Calu3 (cell line): ENCODE measurements around the gene DHX58. TPM values are rescaled to one million over a fixed set of nuclear protein-coding genes. Genes with fewer than 3 reads are reported as not detected.

Source experiments
- BruUV-seq: library from RNA; stranded (reverse); fragments of 400-500 nt; replicated peaks from 2 replicates; lab custom pipeline; 2021; lab: Mats Ljungman, UMichigan
- CTCF ChIA-PET: fragments of 300-600 bp; sonication (Branson Sonifier 250); formaldehyde crosslinking; loops from one replicate; lab custom pipeline; 2022; ENCODE audit warnings: antibody characterized with exemption; lab: Charles Lee
- DNase-seq: peaks from one replicate; pipeline ENCODE4 v3.0.0; 2022
- H3K27ac Mint-ChIP-seq: one replicate; pipeline ENCODE4 v1.8.0; 2022; ENCODE audit warnings: mixed read lengths; ENCODE audit not compliant: unreplicated experiment
- H3K27me3 Mint-ChIP-seq: one replicate; pipeline ENCODE4 v1.8.0; 2022; ENCODE audit warnings: mixed read lengths; ENCODE audit not compliant: unreplicated experiment
- H3K36me3 Mint-ChIP-seq: one replicate; pipeline ENCODE4 v1.8.0; 2022; ENCODE audit warnings: mild to moderate bottlenecking, moderate library complexity, mixed read lengths; ENCODE audit not compliant: insufficient read depth, unreplicated experiment
- H3K4me1 Mint-ChIP-seq: one replicate; pipeline ENCODE4 v1.8.0; 2022; ENCODE audit warnings: mild to moderate bottlenecking, low read depth, mixed read lengths; ENCODE audit not compliant: unreplicated experiment
- H3K4me3 Mint-ChIP-seq: one replicate; pipeline ENCODE4 v1.8.0; 2022; ENCODE audit warnings: mild to moderate bottlenecking, low read depth, moderate library complexity, mixed read lengths; ENCODE audit not compliant: unreplicated experiment
- H3K9me3 Mint-ChIP-seq: one replicate; pipeline ENCODE4 v1.8.0; 2022; ENCODE audit warnings: low read depth, mixed read lengths; ENCODE audit not compliant: unreplicated experiment
- CTCF ChIP-seq: fragments of 200-600 bp; IDR thresholded peaks from one replicate; pipeline ENCODE4 v1.8.0; 2022; ENCODE audit warnings: antibody characterized with exemption; ENCODE audit not compliant: unreplicated experiment
- intact Hi-C: fragments of 100-400 bp; cut with micrococcal nuclease; formaldehyde crosslinking; loops from one replicate; pipeline ENCODE4 v1.10.0; 2022; ENCODE audit not compliant: unreplicated experiment
- total RNA-seq: library from RNA; stranded (reverse); gene quantifications from 2 replicates; pipeline ENCODE4 v1.2.3, GENCODE V29; 2022

DHX58 gene
- total RNA-seq, 1 experiment from 2014 or later = 45.6 TPM

GRCh38 chr17:42116705-42117396 lies 4.3 kb upstream of the DHX58 start:
- no TSS peak for BruUV-seq
- intact Hi-C loops = loop anchor here (1.0 to 10.0 kb wide), 4 partner anchors 50 to 288 kb away; no protein-coding TSS in a partner anchor
- Mint-ChIP-seq H3K4me3 (no peak overlapping the region), H3K36me3 (peaks cover 86% of the 10 kb centered on the region), H3K27ac (no peak overlapping the region), H3K9me3 (no peaks in the 10 kb centered on the region), H3K27me3 (no peaks in the 10 kb centered on the region), H3K4me1 (peaks cover 13% of the 10 kb centered on the region)
- CTCF ChIA-PET = interaction anchor here (1.3 to 4.7 kb wide), 2 partner anchors 92 to 154 kb away, joined by 8 to 15 read pairs; no protein-coding TSS in a partner anchor
- peak; percentile 96 for TF ChIP-seq CTCF
- peak; percentile 92 for DNase-seq

GRCh38 chr17:42114118-42114517 lies 1.6 kb upstream of the DHX58 start:
- peaks cover 7% of the 10 kb centered on the region for H3K4me1 Mint-ChIP-seq
- no peak overlapping the region for H3K27ac Mint-ChIP-seq
- no peak for TF ChIP-seq CTCF
- intact Hi-C loops = loop anchor here (10.0 kb wide), 1 partner anchor 291 kb away; no protein-coding TSS in a partner anchor
- CTCF ChIA-PET = interaction anchor here (0.6 to 2.7 kb wide), 4 partner anchors 11 to 1839 kb away, joined by 3 to 18 read pairs (median 6); no protein-coding TSS in a partner anchor
- H3K4me3 Mint-ChIP-seq = no peak overlapping the region
- peaks cover 80% of the 10 kb centered on the region for H3K36me3 Mint-ChIP-seq
- no peaks in the 10 kb centered on the region for H3K9me3 Mint-ChIP-seq
- DNase-seq = no peak
- no peaks in the 10 kb centered on the region for H3K27me3 Mint-ChIP-seq
- no TSS peak for BruUV-seq

- H3K4me1 Mint-ChIP-seq = peaks cover 7% of the 10 kb centered on the region
- no peak overlapping the region for H3K27ac Mint-ChIP-seq
- no TSS peak for BruUV-seq
- intact Hi-C loops = loop anchor here (10.0 kb wide), 1 partner anchor 291 kb away; no protein-coding TSS in a partner anchor
- no peaks in the 10 kb centered on the region for H3K27me3 Mint-ChIP-seq
- no peak for TF ChIP-seq CTCF
- CTCF ChIA-PET = interaction anchor here (0.5 to 2.7 kb wide), 7 partner anchors 10 to 419 kb away, joined by 3 to 18 read pairs (median 7); no protein-coding TSS in a partner anchor
- peaks cover 73% of the 10 kb centered on the region for H3K36me3 Mint-ChIP-seq
- H3K9me3 Mint-ChIP-seq = no peaks in the 10 kb centered on the region
- DNase-seq = no peak
- no peak overlapping the region for H3K4me3 Mint-ChIP-seq
Measured at GRCh38 chr17:42113293-42114069, 967 bp upstream of the DHX58 start.

- peaks cover 61% of the 10 kb centered on the region for H3K36me3 Mint-ChIP-seq
- CTCF ChIA-PET = interaction anchor here (0.6 to 2.7 kb wide), 19 partner anchors 9 to 366 kb away, joined by 3 to 18 read pairs (median 3); partner anchors contain the start of genes DNAJC7, NKIRAS2 and ODAD4
- DNase-seq = peak; percentile 54
- H3K9me3 Mint-ChIP-seq = no peaks in the 10 kb centered on the region
- H3K27ac Mint-ChIP-seq = peak overlapping the region; percentile 88
- intact Hi-C loops = loop anchor here (10.0 kb wide), 1 partner anchor 293 kb away; no protein-coding TSS in a partner anchor
- no peaks in the 10 kb centered on the region for H3K27me3 Mint-ChIP-seq
- peaks cover 7% of the 10 kb centered on the region for H3K4me1 Mint-ChIP-seq
- peak overlapping the region; percentile 80 for H3K4me3 Mint-ChIP-seq
- TSS peak; percentile 75 for BruUV-seq
- TF ChIP-seq CTCF = no peak
Measured at GRCh38 chr17:42111871-42112551, 503 bp downstream of the DHX58 start.
